HG03280 (cell line): ENCODE data around the gene GAMT.

ENCODE experiments used
- ATAC-seq: cut with Tn5 transposase; IDR thresholded peaks from one replicate; pipeline ENCODE4 v1.9.1; 2021; ENCODE audit warnings: mild to moderate bottlenecking, moderate library complexity; ENCODE audit not compliant: unreplicated experiment

Gene GAMT

GRCh38 chr19:1418951-1419738, 17.8 kb upstream of the GAMT start:
- no peak for ATAC-seq

- ATAC-seq = no peak
These were observed 17.1 kb upstream of the GAMT start for GRCh38 chr19:1418496-1418775.

- no peak for ATAC-seq
These were observed 16.5 kb upstream of the GAMT start for GRCh38 chr19:1417681-1418495.

- no peak for ATAC-seq
These were observed 15.8 kb upstream of the GAMT start for GRCh38 chr19:1417145-1417544.

GRCh38 chr19:1416014-1416841, 14.9 kb upstream of the GAMT start:
- ATAC-seq = no peak

GRCh38 chr19:1412995-1413800, 11.9 kb upstream of the GAMT start:
- no peak for ATAC-seq

GRCh38 chr19:1412323-1412923, 11.1 kb upstream of the GAMT start:
- ATAC-seq = no peak

- no peak for ATAC-seq
These were observed 10.2 kb upstream of the GAMT start for GRCh38 chr19:1411255-1412191.

GRCh38 chr19:1410789-1411188, 9.4 kb upstream of the GAMT start:
- no peak for ATAC-seq

- ATAC-seq = no peak
These were observed 8.9 kb upstream of the GAMT start for GRCh38 chr19:1410136-1410786.

GRCh38 chr19:1409204-1410005, 8.1 kb upstream of the GAMT start:
- ATAC-seq = no peak

- ATAC-seq = no peak
These were observed 7.2 kb upstream of the GAMT start for GRCh38 chr19:1408300-1409203.

- ATAC-seq = peak; percentile 28
These were observed 6.4 kb upstream of the GAMT start, which contains the start of gene DAZAP1 for GRCh38 chr19:1407528-1408299. TSS of gene DAZAP1 (plus strand) at chr19:1407586. CDS start at chr19:1407774, 188 bp downstream.

GRCh38 chr19:1406774-1407527, 5.6 kb upstream of the GAMT start:
- peak; percentile 77 for ATAC-seq

- ATAC-seq = no peak
These were observed 1.2 kb upstream of the GAMT start for GRCh38 chr19:1402411-1403070.
